Glutamatergic neuron (in vitro differentiated cells): ENCODE data around the gene CCDC172. TPM values are rescaled to one million over a fixed set of nuclear protein-coding genes. Genes with fewer than 3 reads are reported as not detected.

Experiments used
- DNase-seq: peaks from one replicate; pipeline ENCODE4 v3.0.0; 2022
- H3K27ac Mint-ChIP-seq: one replicate; pipeline ENCODE4 v1.8.0; 2020; ENCODE audit warnings: mild to moderate bottlenecking, mixed read lengths, inconsistent platforms; ENCODE audit not compliant: unreplicated experiment
- H3K27me3 Mint-ChIP-seq: one replicate; pipeline ENCODE4 v1.8.0; 2020; ENCODE audit warnings: mild to moderate bottlenecking, moderate library complexity, mixed read lengths, inconsistent platforms; ENCODE audit not compliant: unreplicated experiment
- H3K36me3 Mint-ChIP-seq: one replicate; pipeline ENCODE4 v1.8.0; 2020; ENCODE audit warnings: mild to moderate bottlenecking, mixed read lengths, inconsistent platforms; ENCODE audit not compliant: unreplicated experiment
- H3K4me1 Mint-ChIP-seq: one replicate; pipeline ENCODE4 v1.8.0; 2020; ENCODE audit warnings: mild to moderate bottlenecking, low read depth, mixed read lengths, inconsistent platforms; ENCODE audit not compliant: unreplicated experiment
- H3K4me3 Mint-ChIP-seq: one replicate; pipeline ENCODE4 v1.8.0; 2020; ENCODE audit warnings: mild to moderate bottlenecking, mixed read lengths, inconsistent platforms; ENCODE audit not compliant: unreplicated experiment
- H3K9me3 Mint-ChIP-seq: one replicate; pipeline ENCODE4 v1.8.0; 2020; ENCODE audit warnings: mild to moderate bottlenecking, moderate library complexity, mixed read lengths, inconsistent platforms; ENCODE audit not compliant: unreplicated experiment
- total RNA-seq: library from RNA; stranded (reverse); fragmentation: NEBNext Ultra II Directional; extraction: Animal tissue kit (Norgen Biotek cat#: 25700); gene quantifications from one replicate; pipeline ENCODE4 v1.2.1, GENCODE V29; 2021; ENCODE audit not compliant: unreplicated experiment
- TF ChIP-seq, protein P1 (sequence below): fragments of 200-600 bp; sonication (generic); IDR thresholded peaks from one replicate; pipeline ENCODE4 v1.5.0; 2021; ENCODE audit not compliant: partially characterized antibody, unreplicated experiment

The CCDC172 gene
- total RNA-seq, 1 donor from 2014 or later = not detected

GRCh38 chr10:116418389-116418788 lies 94.1 kb downstream of the CCDC172 start:
- Mint-ChIP-seq H3K27ac (no peak overlapping the region), H3K27me3 (no peaks in the 10 kb centered on the region), H3K36me3 (no peaks in the 10 kb centered on the region), H3K4me3 (no peak overlapping the region), H3K9me3 (no peaks in the 10 kb centered on the region), H3K4me1 (no peaks in the 10 kb centered on the region)
- TF ChIP-seq, protein P1, sequence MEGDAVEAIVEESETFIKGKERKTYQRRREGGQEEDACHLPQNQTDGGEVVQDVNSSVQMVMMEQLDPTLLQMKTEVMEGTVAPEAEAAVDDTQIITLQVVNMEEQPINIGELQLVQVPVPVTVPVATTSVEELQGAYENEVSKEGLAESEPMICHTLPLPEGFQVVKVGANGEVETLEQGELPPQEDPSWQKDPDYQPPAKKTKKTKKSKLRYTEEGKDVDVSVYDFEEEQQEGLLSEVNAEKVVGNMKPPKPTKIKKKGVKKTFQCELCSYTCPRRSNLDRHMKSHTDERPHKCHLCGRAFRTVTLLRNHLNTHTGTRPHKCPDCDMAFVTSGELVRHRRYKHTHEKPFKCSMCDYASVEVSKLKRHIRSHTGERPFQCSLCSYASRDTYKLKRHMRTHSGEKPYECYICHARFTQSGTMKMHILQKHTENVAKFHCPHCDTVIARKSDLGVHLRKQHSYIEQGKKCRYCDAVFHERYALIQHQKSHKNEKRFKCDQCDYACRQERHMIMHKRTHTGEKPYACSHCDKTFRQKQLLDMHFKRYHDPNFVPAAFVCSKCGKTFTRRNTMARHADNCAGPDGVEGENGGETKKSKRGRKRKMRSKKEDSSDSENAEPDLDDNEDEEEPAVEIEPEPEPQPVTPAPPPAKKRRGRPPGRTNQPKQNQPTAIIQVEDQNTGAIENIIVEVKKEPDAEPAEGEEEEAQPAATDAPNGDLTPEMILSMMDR = no peak
- no peak for DNase-seq

DNA sequence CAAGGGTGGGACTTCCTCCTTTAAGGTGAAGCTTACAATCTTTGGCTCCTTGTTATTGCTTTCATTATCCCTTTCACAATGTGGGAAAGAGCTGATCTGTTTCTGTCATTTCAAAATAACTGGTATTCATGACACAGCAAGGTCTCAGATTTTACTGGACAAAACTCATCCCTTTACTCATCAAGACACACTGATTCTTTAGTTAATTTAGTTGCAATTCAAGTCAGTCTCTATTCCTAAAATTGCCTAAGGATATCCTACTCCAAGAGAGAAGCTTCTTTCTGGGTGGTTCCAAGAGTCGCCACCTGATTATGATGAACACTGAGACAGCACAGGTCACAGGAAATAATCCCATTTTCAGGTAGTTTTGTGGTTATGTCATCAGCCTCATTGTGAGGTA lies 97.6 kb downstream of the CCDC172 start:
- Mint-ChIP-seq H3K27ac (no peak overlapping the region), H3K27me3 (no peaks in the 10 kb centered on the region), H3K9me3 (no peaks in the 10 kb centered on the region), H3K36me3 (no peaks in the 10 kb centered on the region), H3K4me1 (no peaks in the 10 kb centered on the region), H3K4me3 (no peak overlapping the region)
- TF ChIP-seq, protein P1 = no peak
- DNase-seq = no peak

- no peaks in the 10 kb centered on the region for H3K4me1 Mint-ChIP-seq
- H3K27me3 Mint-ChIP-seq = no peaks in the 10 kb centered on the region
- TF ChIP-seq, protein P1 = no peak
- H3K27ac Mint-ChIP-seq = no peak within 1 kb of the TSS
- DNase-seq = no peak
- H3K4me3 Mint-ChIP-seq = no peak within 1 kb of the TSS
- no peaks in the 10 kb centered on the region for H3K9me3 Mint-ChIP-seq
- H3K36me3 Mint-ChIP-seq = no peaks in the 10 kb centered on the region
Observed at GRCh38 chr10:116427671-116428070, 103.4 kb downstream of the CCDC172 start, which contains the start of gene PNLIPRP3. Gene PNLIPRP3, plus strand, starts transcription at chr10:116427847. Its CDS starts 166 bp downstream, at chr10:116428013.

DNA sequence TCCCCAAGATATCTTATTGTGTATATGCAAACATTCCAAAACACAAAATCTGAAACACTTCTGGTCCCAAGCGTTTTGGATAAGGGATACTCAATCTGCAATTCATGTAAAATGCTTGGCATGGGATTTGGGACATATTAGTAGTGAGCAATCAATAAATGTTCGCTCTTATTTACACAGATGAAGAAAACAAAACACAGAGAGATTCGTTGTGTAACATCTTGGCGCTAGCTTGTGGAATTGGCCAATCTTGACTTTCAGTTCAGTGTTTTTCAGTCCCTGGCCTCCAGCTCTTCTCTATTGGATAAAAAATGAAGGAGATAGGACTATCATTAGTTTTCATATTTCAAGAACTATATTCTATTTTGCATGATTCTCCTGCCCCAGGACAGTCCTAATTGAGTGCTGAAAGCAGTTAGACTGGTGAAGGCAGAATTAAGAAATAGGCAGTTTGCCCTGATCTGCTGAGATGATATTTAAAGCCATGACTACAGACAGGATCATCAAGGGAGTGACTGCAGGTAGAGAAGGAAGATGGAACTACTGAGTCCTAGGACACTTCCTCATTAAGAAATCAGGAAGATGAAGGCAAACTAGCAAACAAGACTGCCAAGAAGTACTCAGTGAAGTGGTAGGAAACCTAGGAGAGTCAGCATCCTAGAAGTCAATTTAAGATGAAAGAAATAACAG lies 105.2 kb downstream of the CCDC172 start:
- Mint-ChIP-seq H3K9me3 (no peaks in the 10 kb centered on the region), H3K36me3 (no peaks in the 10 kb centered on the region), H3K4me3 (no peak overlapping the region), H3K27me3 (no peaks in the 10 kb centered on the region), H3K4me1 (no peaks in the 10 kb centered on the region), H3K27ac (no peak overlapping the region)
- DNase-seq = no peak
- TF ChIP-seq, protein P1 = no peak

Other genes with a start within 250 kb of the CCDC172 start
- gene GFRA1, start 51.2 kb upstream of the CCDC172 start, total RNA-seq = 347 TPM
- gene PNLIPRP3, start 103.4 kb downstream of the CCDC172 start, total RNA-seq = not detected
- gene PNLIP, start 221.5 kb downstream of the CCDC172 start, total RNA-seq = not detected